HCT116 (cell line): Measurements from ENCODE around the gene NTHL1. TPM values are rescaled to one million over a fixed set of nuclear protein-coding genes. Genes with fewer than 3 reads are reported as not detected.

Source experiments
- ATAC-seq: fragments of 200-7000 bp; cut with Tn5 transposase; 2 replicates; pipeline ENCODE4 v1.9.1; 2020; ENCODE audit warnings: mild to moderate bottlenecking, moderate library complexity
- BruUV-seq: library from RNA; stranded (reverse); fragments of 400-500 nt; replicated peaks from 2 replicates; lab custom pipeline; 2021; lab: Mats Ljungman, UMichigan
- CTCF ChIA-PET: fragments of 300-600 bp; sonication (Branson Sonifier 250); formaldehyde crosslinking; loops from one replicate; lab custom pipeline; 2021; ENCODE audit warnings: antibody characterized with exemption; lab: Charles Lee
- POLR2A ChIA-PET: fragments of 300-600, 350-600 bp; sonication (Branson Sonifier 250); formaldehyde crosslinking; loops from one replicate; lab custom pipeline; 2021; ENCODE audit warnings: antibody characterized with exemption; lab: Charles Lee
- RAD21 ChIA-PET, 2 experiments: fragments of 300-600 bp; sonication (Branson Sonifier 250); formaldehyde crosslinking; loops; one replicate each; lab custom pipeline; 2023; ENCODE audit warnings: low total read pairs in 2 of 2; ENCODE audit not compliant: uncharacterized antibody in 2 of 2, unreplicated experiment in 2 of 2, low non-redundant PET in 1 of 2; lab: Charles Lee
- DNase-seq: peaks from one replicate; pipeline ENCODE4 v3.0.0-alpha.2; 2010; ENCODE audit warnings: low read depth, low spot score
- H2AFZ ChIP-seq: fragments of 200-600 bp; shearing (Covaris generic), sonication (generic); 2 replicates; pipeline ENCODE4 v1.6.1; 2017; ENCODE audit warnings: low read depth, mixed run types, mixed read lengths, antibody characterized with exemption, low read length; ENCODE audit not compliant: poor library complexity, severe bottlenecking
- H3K27ac ChIP-seq: 2 replicates; pipeline ENCODE4 v1.5.1; 2012; ENCODE audit warnings: low read depth, low read length
- H3K27me3 ChIP-seq: fragments of 200-600 bp; sonication (generic); 2 replicates; pipeline ENCODE4 v1.6.1; 2016; ENCODE audit warnings: mixed run types, low read length, mixed read lengths; ENCODE audit not compliant: insufficient read depth
- H3K36me3 ChIP-seq, 2 experiments: fragments of 200-500 bp in 1 of 2; fragments of 200-600 bp in 1 of 2; sonication (Bioruptor generic) in 1 of 2; sonication (generic) in 1 of 2; 2 replicates each; pipeline versions ENCODE4 v1.5.1 to v1.6.1; 2014 to 2016; ENCODE audit warnings: low read length in 2 of 2, inconsistent platforms in 1 of 2, mixed read lengths in 1 of 2, mixed run types in 1 of 2; ENCODE audit not compliant: insufficient read depth in 2 of 2, control insufficient read depth in 1 of 2
- H3K4me1 ChIP-seq, 2 experiments: fragments of 200-600 bp in 1 of 2; sonication (generic) in 1 of 2; 2 replicates each; pipeline versions ENCODE4 v1.5.1 to v1.6.1; 2012 to 2017; ENCODE audit warnings: low read length in 2 of 2, inconsistent platforms in 1 of 2, mild to moderate bottlenecking in 1 of 2, mixed read lengths in 1 of 2, mixed run types in 1 of 2, moderate library complexity in 1 of 2; ENCODE audit not compliant: insufficient read depth in 2 of 2, control insufficient read depth in 1 of 2
- H3K4me2 ChIP-seq: fragments of 200-600 bp; sonication (generic); 2 replicates; pipeline ENCODE4 v1.6.1; 2017; ENCODE audit warnings: mixed run types, low read length, mixed read lengths
- H3K4me3 ChIP-seq, 2 experiments: fragments of 200-600 bp in 1 of 2; sonication (generic) in 1 of 2; replicated peaks in 1 of 2; 2 replicates each; pipeline ENCODE4 v1.5.1; 2011 to 2016; ENCODE audit warnings: low read length in 2 of 2, control low read depth in 1 of 2, low read depth in 1 of 2, mild to moderate bottlenecking in 1 of 2, mixed read lengths in 1 of 2, mixed run types in 1 of 2
- H3K79me2 ChIP-seq: fragments of 200-600 bp; sonication (generic); 2 replicates; pipeline ENCODE4 v1.6.1; 2017; ENCODE audit warnings: mild to moderate bottlenecking, mixed run types, low read length, moderate library complexity, mixed read lengths; ENCODE audit not compliant: insufficient read depth
- H3K9ac ChIP-seq: fragments of 200-600 bp; sonication (generic); 2 replicates; pipeline ENCODE4 v1.6.1; 2016; ENCODE audit warnings: low read length, mixed read lengths
- H3K9me2 ChIP-seq: fragments of 200-600 bp; sonication (generic), shearing (Covaris generic); 2 replicates; pipeline ENCODE4 v1.6.1; 2017; ENCODE audit warnings: mixed run types, mild to moderate bottlenecking, moderate library complexity; ENCODE audit not compliant: insufficient read depth
- H3K9me3 ChIP-seq, 2 experiments: fragments of 200-500 bp in 1 of 2; fragments of 200-600 bp in 1 of 2; sonication (Bioruptor generic) in 1 of 2; sonication (generic) in 1 of 2; 2 replicates each; pipeline ENCODE4 v1.6.1; 2014 to 2017; ENCODE audit warnings: low read length in 2 of 2, mixed read lengths in 2 of 2, inconsistent platforms in 1 of 2, low read depth in 1 of 2, mild to moderate bottlenecking in 1 of 2, mixed run types in 1 of 2, moderate library complexity in 1 of 2; ENCODE audit not compliant: control insufficient read depth in 1 of 2, insufficient read depth in 1 of 2
- H4K20me1 ChIP-seq: fragments of 200-600 bp; sonication (generic), shearing (Covaris generic); 2 replicates; pipeline ENCODE4 v1.6.1; 2017; ENCODE audit warnings: mixed run types, mild to moderate bottlenecking, moderate library complexity; ENCODE audit not compliant: insufficient read depth
- CBX3 ChIP-seq: IDR thresholded peaks from 2 replicates; pipeline ENCODE4 v1.6.1; 2012; ENCODE audit warnings: low read depth
- CTCF ChIP-seq, 3 experiments: fragments of 200-600 bp in 1 of 3; sonication (generic) in 1 of 3; IDR thresholded peaks in 2 of 3; conservative IDR thresholded peaks in 1 of 3; 2 replicates each; pipeline ENCODE4 v1.5.1; 2012 to 2017; ENCODE audit warnings: low read depth in 2 of 3, low read length in 2 of 3, antibody characterized with exemption in 1 of 3, borderline replicate concordance in 1 of 3, control low read depth in 1 of 3, mild to moderate bottlenecking in 1 of 3, mixed read lengths in 1 of 3, mixed run types in 1 of 3, moderate library complexity in 1 of 3; ENCODE audit not compliant: insufficient read depth in 1 of 3
- EZH2 ChIP-seq: fragments of 200-600 bp; sonication (generic); IDR thresholded peaks from 2 replicates; pipeline ENCODE4 v1.6.1; 2017; ENCODE audit warnings: antibody characterized with exemption, mixed run types
- POLR2AphosphoS5 ChIP-seq: IDR thresholded peaks from 2 replicates; pipeline ENCODE4 v1.6.1; 2011; ENCODE audit warnings: mild to moderate bottlenecking, low read depth, low read length, moderate library complexity
- SP1 ChIP-seq: IDR thresholded peaks from 2 replicates; pipeline ENCODE4 v1.6.1; 2012; ENCODE audit warnings: low read depth
- SRF ChIP-seq: IDR thresholded peaks from 2 replicates; pipeline ENCODE4 v1.6.1; 2012; ENCODE audit warnings: low read depth
- ZNF274 ChIP-seq: fragments of 200-500 bp; sonication (Bioruptor generic); IDR thresholded peaks from 2 replicates; pipeline ENCODE4 v1.6.1; 2014; ENCODE audit warnings: mild to moderate bottlenecking, low read depth, low read length, inconsistent platforms
- intact Hi-C: fragments of 100-400 bp; cut with micrococcal nuclease; formaldehyde crosslinking; loops from 2 replicates; pipeline ENCODE4 v1.10.0; 2022
- total RNA-seq: library from RNA; stranded (reverse); gene quantifications from one replicate; pipeline ENCODE4 v1.2.1, GENCODE V29; 2021; ENCODE audit not compliant: unreplicated experiment
- TF ChIP-seq, protein P1 (sequence below): IDR thresholded peaks from 2 replicates; pipeline ENCODE4 v1.6.1; 2012; ENCODE audit warnings: low read depth
- TF ChIP-seq, protein P2 (sequence below): IDR thresholded peaks from 2 replicates; pipeline ENCODE4 v1.6.1; 2012

The NTHL1 gene
- total RNA-seq, 1 experiment from 2014 or later: 40.1 TPM

- H3K9me2 ChIP-seq: no peaks in the 10 kb centered on the region
- POLR2A ChIA-PET: interaction anchor here (1.1 kb wide), 1 partner anchor 64 kb away, joined by 3 read pairs; the partner anchor contains the start of gene TRAF7
- peak overlapping the region; percentile 69 for H3K9ac ChIP-seq
- ATAC-seq (peak; percentile 7; the same call in 1 of the 2 replicates), DNase-seq (no peak)
- H4K20me1 ChIP-seq: no peaks in the 10 kb centered on the region
- CTCF ChIA-PET: interaction anchor here (1.9 kb wide), 1 partner anchor 49 kb away, joined by 18 read pairs; no protein-coding TSS in a partner anchor
- RAD21 ChIA-PET: interaction anchor here in 1 of 2 experiments (0.9 kb wide), 1 partner anchor 49 kb away, joined by 4 read pairs; no protein-coding TSS in a partner anchor
- no peak overlapping the region for H2AFZ ChIP-seq
- peak overlapping the region; percentile 84 for H3K27ac ChIP-seq
- H3K4me1 ChIP-seq: peaks cover 9 to 29% of the 10 kb centered on the region in 2 experiments
- H3K27me3 ChIP-seq: no peaks in the 10 kb centered on the region
- TF ChIP-seq POLR2AphosphoS5 (peak; percentile 21; the same call in 1 of the 2 replicates), ZNF274 (no peak)
- H3K4me2 ChIP-seq: peak overlapping the region; percentile 91
- no peaks in the 10 kb centered on the region for H3K79me2 ChIP-seq
- peaks cover 11 to 19% of the 10 kb centered on the region in 2 experiments; a peak in 3 of 4 replicates for H3K36me3 ChIP-seq
- no peaks in the 10 kb centered on the region for H3K9me3 ChIP-seq
- peak overlapping the region; percentile 49 to 62 for H3K4me3 ChIP-seq
- BruUV-seq: no TSS peak
- intact Hi-C loops: loop anchor here (2.0 kb wide), 1 partner anchor 69 kb away; no protein-coding TSS in a partner anchor
These were observed 44.1 kb upstream of the NTHL1 start for GRCh38 chr16:2091547-2092255.

GRCh38 chr16:2090777-2091546 lies 43.3 kb upstream of the NTHL1 start:
- H3K9ac ChIP-seq: peak overlapping the region; percentile 69
- H4K20me1 ChIP-seq: no peaks in the 10 kb centered on the region
- H3K4me3 ChIP-seq: peak overlapping the region; percentile 49 to 62
- peaks cover 9 to 29% of the 10 kb centered on the region in 2 experiments for H3K4me1 ChIP-seq
- DNase-seq (peak; percentile 66), ATAC-seq (peak; percentile 82)
- H3K9me3 ChIP-seq: no peaks in the 10 kb centered on the region
- POLR2A ChIA-PET: interaction anchor here (0.8 to 1.1 kb wide), 3 partner anchors 64 to 87 kb away, joined by 3 read pairs; partner anchors contain the start of gene TRAF7
- BruUV-seq: no TSS peak
- no peaks in the 10 kb centered on the region for H3K27me3 ChIP-seq
- intact Hi-C loops: loop anchor here (2.0 kb wide), 1 partner anchor 68 kb away; no protein-coding TSS in a partner anchor
- peaks cover 6 to 20% of the 10 kb centered on the region in 2 experiments; a peak in 3 of 4 replicates for H3K36me3 ChIP-seq
- no peak overlapping the region for H2AFZ ChIP-seq
- H3K27ac ChIP-seq: peak overlapping the region; percentile 84
- H3K4me2 ChIP-seq: peak overlapping the region; percentile 91
- no peaks in the 10 kb centered on the region for H3K9me2 ChIP-seq
- RAD21 ChIA-PET: no interaction called here
- H3K79me2 ChIP-seq: no peaks in the 10 kb centered on the region
- CTCF ChIA-PET: interaction anchor here (0.7 to 2.0 kb wide), 4 partner anchors 49 to 227 kb away, joined by 3 to 18 read pairs (median 8); no protein-coding TSS in a partner anchor
- TF ChIP-seq, protein P1, sequence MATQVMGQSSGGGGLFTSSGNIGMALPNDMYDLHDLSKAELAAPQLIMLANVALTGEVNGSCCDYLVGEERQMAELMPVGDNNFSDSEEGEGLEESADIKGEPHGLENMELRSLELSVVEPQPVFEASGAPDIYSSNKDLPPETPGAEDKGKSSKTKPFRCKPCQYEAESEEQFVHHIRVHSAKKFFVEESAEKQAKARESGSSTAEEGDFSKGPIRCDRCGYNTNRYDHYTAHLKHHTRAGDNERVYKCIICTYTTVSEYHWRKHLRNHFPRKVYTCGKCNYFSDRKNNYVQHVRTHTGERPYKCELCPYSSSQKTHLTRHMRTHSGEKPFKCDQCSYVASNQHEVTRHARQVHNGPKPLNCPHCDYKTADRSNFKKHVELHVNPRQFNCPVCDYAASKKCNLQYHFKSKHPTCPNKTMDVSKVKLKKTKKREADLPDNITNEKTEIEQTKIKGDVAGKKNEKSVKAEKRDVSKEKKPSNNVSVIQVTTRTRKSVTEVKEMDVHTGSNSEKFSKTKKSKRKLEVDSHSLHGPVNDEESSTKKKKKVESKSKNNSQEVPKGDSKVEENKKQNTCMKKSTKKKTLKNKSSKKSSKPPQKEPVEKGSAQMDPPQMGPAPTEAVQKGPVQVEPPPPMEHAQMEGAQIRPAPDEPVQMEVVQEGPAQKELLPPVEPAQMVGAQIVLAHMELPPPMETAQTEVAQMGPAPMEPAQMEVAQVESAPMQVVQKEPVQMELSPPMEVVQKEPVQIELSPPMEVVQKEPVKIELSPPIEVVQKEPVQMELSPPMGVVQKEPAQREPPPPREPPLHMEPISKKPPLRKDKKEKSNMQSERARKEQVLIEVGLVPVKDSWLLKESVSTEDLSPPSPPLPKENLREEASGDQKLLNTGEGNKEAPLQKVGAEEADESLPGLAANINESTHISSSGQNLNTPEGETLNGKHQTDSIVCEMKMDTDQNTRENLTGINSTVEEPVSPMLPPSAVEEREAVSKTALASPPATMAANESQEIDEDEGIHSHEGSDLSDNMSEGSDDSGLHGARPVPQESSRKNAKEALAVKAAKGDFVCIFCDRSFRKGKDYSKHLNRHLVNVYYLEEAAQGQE: no peak
- TF ChIP-seq SP1 (peak; percentile 35; the same call in 1 of the 2 replicates), CBX3 (no peak), SRF (no peak), POLR2AphosphoS5 (peak; percentile 62), EZH2 (no peak), CTCF (IDR thresholded peaks at IDR 0.05 in 2 of 3, conservative IDR thresholded peaks at IDR 0.05 in 1 of 3; ENCODE audit: borderline replicate concordance in 1 of 3, insufficient read depth in 1 of 3, low read depth in 2 of 3, low read length in 2 of 3) (peak; percentile 54 to 63 (median 55))
- TF ChIP-seq, protein P2, sequence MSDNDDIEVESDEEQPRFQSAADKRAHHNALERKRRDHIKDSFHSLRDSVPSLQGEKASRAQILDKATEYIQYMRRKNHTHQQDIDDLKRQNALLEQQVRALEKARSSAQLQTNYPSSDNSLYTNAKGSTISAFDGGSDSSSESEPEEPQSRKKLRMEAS: peak; percentile 70
